ENCODE data around the gene TUBG1. TPM values are rescaled to one million over a fixed set of nuclear protein-coding genes. Genes with fewer than 3 reads are reported as not detected.

The TUBG1 gene
- total and polyA plus RNA-seq, 2 of the 4 experiments (the other 2 are of a cell fraction) = 38.9 to 94.5 TPM

DNA sequence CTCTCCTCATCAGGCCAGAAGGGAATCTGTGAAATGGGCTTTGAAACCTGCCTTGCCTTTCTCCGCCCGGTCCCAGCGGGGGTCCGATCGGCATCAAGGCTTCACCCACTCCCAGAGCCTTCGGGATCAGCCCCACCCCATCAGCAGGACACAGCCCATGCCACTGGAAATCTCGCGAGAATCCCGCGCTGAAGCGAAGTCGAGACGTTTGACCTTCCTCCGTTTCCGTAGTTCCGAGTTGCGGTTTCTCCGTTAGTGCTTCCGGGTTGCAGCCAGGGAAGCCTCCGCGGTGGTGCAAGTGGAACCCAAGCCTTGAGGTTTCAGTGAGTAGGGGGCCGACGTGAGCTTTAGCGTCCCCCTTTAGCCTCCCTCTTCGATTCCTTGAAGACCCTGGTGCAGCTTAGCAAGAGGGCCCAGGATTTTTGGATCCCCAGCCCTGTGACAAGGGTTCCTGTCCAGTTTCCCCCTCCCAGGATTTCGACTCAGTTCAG, 47.5 kb upstream of the TUBG1 start, which contains the start of gene COASY (continued):
- TF ChIP-seq, protein P1, sequence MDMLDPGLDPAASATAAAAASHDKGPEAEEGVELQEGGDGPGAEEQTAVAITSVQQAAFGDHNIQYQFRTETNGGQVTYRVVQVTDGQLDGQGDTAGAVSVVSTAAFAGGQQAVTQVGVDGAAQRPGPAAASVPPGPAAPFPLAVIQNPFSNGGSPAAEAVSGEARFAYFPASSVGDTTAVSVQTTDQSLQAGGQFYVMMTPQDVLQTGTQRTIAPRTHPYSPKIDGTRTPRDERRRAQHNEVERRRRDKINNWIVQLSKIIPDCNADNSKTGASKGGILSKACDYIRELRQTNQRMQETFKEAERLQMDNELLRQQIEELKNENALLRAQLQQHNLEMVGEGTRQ (IDR thresholded peaks at IDR 0.05; ENCODE audit: low read depth, low read length) = 0 out of 2 replicates have a peak, but pooled peaks have one; percentile 2
- no peak for TF ChIP-seq SMC3 (IDR thresholded peaks at IDR 0.05; ENCODE audit: low read depth, low read length)

DNA sequence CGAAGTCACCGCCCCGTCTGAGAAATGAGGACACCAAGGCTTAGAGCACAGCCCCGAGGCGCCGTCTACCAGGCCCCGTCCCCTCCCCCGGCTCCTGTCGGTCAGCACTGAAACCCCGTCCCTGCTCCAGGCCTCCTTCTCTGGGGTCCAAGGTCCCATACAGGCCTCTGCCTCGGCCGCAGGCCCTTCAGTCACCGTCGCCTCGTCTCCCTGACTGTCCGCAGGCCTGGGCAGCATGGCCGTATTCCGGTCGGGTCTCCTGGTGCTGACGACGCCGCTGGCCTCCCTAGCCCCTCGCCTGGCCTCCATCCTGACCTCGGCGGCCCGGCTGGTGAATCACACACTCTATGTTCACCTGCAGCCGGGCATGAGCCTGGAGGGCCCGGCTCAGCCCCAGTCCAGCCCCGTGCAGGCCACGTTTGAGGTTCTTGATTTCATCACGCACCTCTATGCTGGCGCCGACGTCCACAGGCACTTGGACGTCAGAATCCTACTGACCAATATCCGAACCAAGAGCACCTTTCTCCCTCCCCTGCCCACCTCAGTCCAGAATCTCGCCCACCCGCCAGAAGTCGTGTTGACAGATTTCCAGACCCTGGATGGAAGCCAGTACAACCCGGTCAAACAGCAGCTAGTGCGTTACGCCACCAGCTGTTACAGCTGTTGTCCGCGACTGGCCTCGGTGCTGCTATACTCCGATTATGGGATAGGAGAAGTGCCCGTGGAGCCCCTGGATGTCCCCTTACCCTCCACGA, 46.9 kb upstream of the TUBG1 start:
- peak; percentile 28 for DNase-seq
- POLR2A ChIA-PET (ENCODE audit: unreplicated experiment) = no interaction called here
- Histone ChIP-seq H3K27ac (ENCODE audit: insufficient read depth, low read length) (peak overlapping the region; percentile 83), H3K79me1 (ENCODE audit: low read depth in 1 of 2, low read length in 2 of 2) (peaks cover 27 to 59% of the 10 kb centered on the region in 2 experiments), H2BK120ac (ENCODE audit: low read depth, low read length) (no peak overlapping the region), H3K36me3 (ENCODE audit: control insufficient read depth, insufficient read depth, low read length) (peaks cover 27% of the 10 kb centered on the region), H3K4me1 (ENCODE audit: control insufficient read depth, insufficient read depth, low read length) (peaks cover 17% of the 10 kb centered on the region), H2BK20ac (ENCODE audit: low read depth, low read length) (no peak overlapping the region), H2BK5ac (ENCODE audit: low read depth, low read length, poor library complexity, severe bottlenecking) (peak overlapping the region; percentile 61), H3K4ac (ENCODE audit: low read depth, low read length) (peak overlapping the region; percentile 95), H3K23ac (ENCODE audit: low read depth, low read length) (no peak overlapping the region), H3K4me3 (ENCODE audit: insufficient read depth, low read depth, low read length) (peak overlapping the region; percentile 84), H2AFZ (replicated peaks; ENCODE audit: low read length, poor library complexity) (peak overlapping the region; percentile 98), H2AK5ac (ENCODE audit: low read depth, low read length) (peak overlapping the region; percentile 89), H3K56ac (ENCODE audit: extremely low read depth, insufficient read depth, low read length) (peak overlapping the region; percentile 81), H2BK15ac (ENCODE audit: low read depth, low read length) (no peak overlapping the region), H4K20me1 (ENCODE audit: insufficient read depth, low read length) (peaks cover under 1% of the 10 kb centered on the region; the same call in 1 of the 2 replicates), H3K14ac (replicated peaks; ENCODE audit: low read depth, low read length) (peak overlapping the region; percentile 16), H3K9me1 (ENCODE audit: insufficient read depth, low read length) (peaks cover 13% of the 10 kb centered on the region), H3K27me3 (ENCODE audit: control insufficient read depth, insufficient read depth, low read length) (no peaks in the 10 kb centered on the region), H4K91ac (ENCODE audit: insufficient read depth, low read depth, low read length) (peak overlapping the region; percentile 90), H3K18ac (ENCODE audit: low read depth, low read length) (no peak overlapping the region), H2AK9ac (replicated peaks; ENCODE audit: low read depth, low read length, poor library complexity) (peak overlapping the region; percentile 100), H3K9ac (ENCODE audit: low read depth, low read length) (peak overlapping the region; percentile 86), H4K8ac (ENCODE audit: low read depth in 2 of 2, low read length in 2 of 2) (peak overlapping the region; percentile 98 to 100), H3K9me3 (ENCODE audit: control insufficient read depth, insufficient read depth, low read length) (no peaks in the 10 kb centered on the region), H3K4me2 (ENCODE audit: low read depth, low read length) (peak overlapping the region; percentile 83), H4K5ac (ENCODE audit: low read depth, low read length) (peak overlapping the region; percentile 88)
- ATAC-seq (ENCODE audit: low read depth) = peak; percentile 19
- 3% methylated on average over 25 of the region's 48 CpGs; no CpG with 5 or more reads in 1 of the 2 experiments for WGBS, 2 experiments (ENCODE audit: extremely low coverage in 2 of 2, insufficient read length in 1 of 2)
- dilution Hi-C loops (cut with HindIII; ENCODE audit: low sequenced_read_pairs, unreplicated experiment) = no loop called here
- in situ Hi-C loops (cut with MboI; ENCODE audit: low sequenced_read_pairs) = no loop called here
- intact Hi-C loops (cut with micrococcal nuclease) = no loop called here
- BruUV-seq (replicated peaks) = TSS peak; percentile 69
- CTCF ChIA-PET = no interaction called here
- TF ChIP-seq RAD21 (IDR thresholded peaks at IDR 0.05; ENCODE audit: low read length) (no peak), CEBPB (IDR thresholded peaks at IDR 0.05; ENCODE audit: low read depth, low read length) (peak; percentile 39; the same call in 1 of the 2 replicates)
